ENCODE results near the gene CCDC167.

DNA sequence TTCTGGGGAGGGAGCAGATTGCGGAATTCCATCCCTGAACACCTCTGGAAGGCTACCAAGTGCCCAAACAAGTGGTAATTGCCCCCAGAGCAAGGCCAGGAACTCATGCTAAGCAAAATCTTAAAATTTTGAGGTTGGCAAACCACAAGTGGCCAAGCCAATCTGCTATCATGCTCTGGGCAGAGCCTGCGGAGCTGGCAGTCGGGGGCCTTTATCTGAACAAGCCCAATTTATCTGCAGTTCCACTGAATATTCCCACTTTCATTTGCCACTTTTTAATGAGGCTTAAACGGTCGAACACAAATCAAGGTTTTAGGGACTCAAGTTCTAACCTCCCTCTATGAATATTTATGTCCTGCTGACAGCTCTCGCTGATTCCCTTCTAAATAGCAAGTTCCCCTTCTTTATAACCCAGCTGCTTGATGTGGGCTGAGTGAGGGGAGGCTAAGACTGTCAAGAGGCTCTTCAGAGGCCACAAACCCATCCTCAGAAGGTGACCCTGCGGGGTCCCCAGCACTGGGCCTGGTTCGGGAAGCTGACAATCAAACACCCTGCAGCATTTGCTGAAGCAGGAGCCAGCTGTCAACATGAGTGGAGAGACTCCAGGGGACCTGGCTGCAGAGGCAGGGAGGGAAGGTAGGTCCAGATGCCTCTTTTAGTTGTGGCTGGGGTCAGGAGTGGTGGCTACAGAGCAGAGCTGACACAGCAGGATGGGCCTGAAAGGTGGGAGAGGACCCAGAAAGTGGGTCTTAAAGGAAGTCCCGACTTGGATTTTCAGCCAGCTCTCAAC is 11.9 kb downstream of the CCDC167 start:
- TF ChIP-seq GATA2 (IDR thresholded peaks at IDR 0.05; ENCODE audit: low read depth, low read length) (no peak), GATA3 (IDR thresholded peaks at IDR 0.05; ENCODE audit: low read depth, low read length) (no peak)
